ENCODE data around the gene OSER1. TPM values are rescaled to one million over a fixed set of nuclear protein-coding genes. Genes with fewer than 3 reads are reported as not detected.
"Not testable (repeated sequence)": the region's sequence is repeated elsewhere in the genome, so short reads cannot be mapped to it uniquely, and the experiment has no call there.

The OSER1 gene
- total RNA-seq, 1 experiment from 2014 or later, result 34.8 TPM

- Histone ChIP-seq H4K20me1 (ENCODE audit: low read length) (no peaks in the 10 kb centered on the region), H3K27me3 (ENCODE audit: low read length) (no peaks in the 10 kb centered on the region), H3K4me3 (ENCODE audit: low read length) (no peak overlapping the region), H2AFZ (ENCODE audit: low read length) (no peak overlapping the region), H3K27ac (ENCODE audit: low read length) (no peak overlapping the region), H3K9ac (ENCODE audit: low read length) (no peak overlapping the region), H3K36me3 (ENCODE audit: low read depth, low read length) (peaks cover 46% of the 10 kb centered on the region), H3K4me1 (ENCODE audit: insufficient read depth, low read length) (peaks cover 10% of the 10 kb centered on the region; the same call in 1 of the 2 replicates), H3K4me2 (ENCODE audit: low read length) (no peak overlapping the region), H3K9me3 (ENCODE audit: low read length) (no peaks in the 10 kb centered on the region), H3K79me2 (ENCODE audit: low read length) (peaks cover 26% of the 10 kb centered on the region), H3F3A (ENCODE audit: low read length, unreplicated experiment) (no peaks in the 10 kb centered on the region), H3K9me2 (replicated peaks; ENCODE audit: low read length) (no peaks in the 10 kb centered on the region)
- peak; percentile 49 for DNase-seq
- peak; percentile 70 for ATAC-seq
- BruUV-seq (replicated peaks), result no TSS peak
- intact Hi-C loops (cut with micrococcal nuclease), result no loop called here
- peak; percentile 56 for TF ChIP-seq CTCF (conservative IDR thresholded peaks at IDR 0.05; ENCODE audit: low read depth, low read length)
- TF ChIP-seq EZH2 (IDR thresholded peaks at IDR 0.05; ENCODE audit: low read length, unreplicated experiment), result no peak
- ChIA-PET POLR2A (ENCODE audit: unreplicated experiment) (interaction anchor here (0.5 to 1.1 kb wide), 2 partner anchors 9 to 377 kb away, joined by 3 read pairs; no protein-coding TSS in a partner anchor), CTCF (interaction anchor here (0.7 to 1.3 kb wide), 4 partner anchors 9 to 113 kb away, joined by 3 to 5 read pairs (median 4); no protein-coding TSS in a partner anchor)
Observed at GRCh38 chr20:44196271-44196670, 14.3 kb downstream of the OSER1 start.

GRCh38 chr20:44195605-44196004, 15.0 kb downstream of the OSER1 start:
- Histone ChIP-seq H3K27ac (ENCODE audit: low read length) (no peak overlapping the region), H3F3A (ENCODE audit: low read length, unreplicated experiment) (no peaks in the 10 kb centered on the region), H3K9me2 (replicated peaks; ENCODE audit: low read length) (no peaks in the 10 kb centered on the region), H3K4me3 (ENCODE audit: low read length) (no peak overlapping the region), H3K79me2 (ENCODE audit: low read length) (peaks cover 19% of the 10 kb centered on the region), H3K36me3 (ENCODE audit: low read depth, low read length) (peaks cover 39% of the 10 kb centered on the region), H2AFZ (ENCODE audit: low read length) (no peak overlapping the region), H3K9ac (ENCODE audit: low read length) (no peak overlapping the region), H3K27me3 (ENCODE audit: low read length) (no peaks in the 10 kb centered on the region), H3K4me2 (ENCODE audit: low read length) (no peak overlapping the region), H3K9me3 (ENCODE audit: low read length) (no peaks in the 10 kb centered on the region), H3K4me1 (ENCODE audit: insufficient read depth, low read length) (peaks cover 4% of the 10 kb centered on the region; the same call in 1 of the 2 replicates), H4K20me1 (ENCODE audit: low read length) (no peaks in the 10 kb centered on the region)
- ATAC-seq, result no peak
- TF ChIP-seq EZH2phosphoT487 (IDR thresholded peaks at IDR 0.05; ENCODE audit: borderline replicate concordance, low read length), result no peak
- no peak for TF ChIP-seq EZH2 (IDR thresholded peaks at IDR 0.05; ENCODE audit: low read length, unreplicated experiment)
- no peak for TF ChIP-seq CTCF (conservative IDR thresholded peaks at IDR 0.05; ENCODE audit: low read depth, low read length)
- DNase-seq, result no peak
- no TSS peak for BruUV-seq (replicated peaks)
- ChIA-PET POLR2A (ENCODE audit: unreplicated experiment) (interaction anchor here (0.5 to 1.1 kb wide), 2 partner anchors 8 to 45 kb away, joined by 3 to 4 read pairs; no protein-coding TSS in a partner anchor), CTCF (interaction anchor here (0.6 to 1.3 kb wide), 3 partner anchors 9 to 79 kb away, joined by 3 to 4 read pairs (median 4); no protein-coding TSS in a partner anchor)
- intact Hi-C loops (cut with micrococcal nuclease), result no loop called here

GRCh38 chr20:44193801-44194200, 16.8 kb downstream of the OSER1 start:
- Histone ChIP-seq H3K79me2 (ENCODE audit: low read length) (peaks cover 1% of the 10 kb centered on the region; the same call in 1 of the 2 replicates), H3K27ac (ENCODE audit: low read length) (no peak overlapping the region), H2AFZ (ENCODE audit: low read length) (no peak overlapping the region), H3K9me2 (replicated peaks; ENCODE audit: low read length) (no peaks in the 10 kb centered on the region), H3K4me2 (ENCODE audit: low read length) (no peak overlapping the region), H3K4me3 (ENCODE audit: low read length) (no peak overlapping the region), H3K9ac (ENCODE audit: low read length) (no peak overlapping the region), H3K36me3 (ENCODE audit: low read depth, low read length) (peaks cover 21% of the 10 kb centered on the region), H4K20me1 (ENCODE audit: low read length) (no peaks in the 10 kb centered on the region), H3K4me1 (ENCODE audit: insufficient read depth, low read length) (peaks cover 13% of the 10 kb centered on the region), H3K27me3 (ENCODE audit: low read length) (no peaks in the 10 kb centered on the region), H3F3A (ENCODE audit: low read length, unreplicated experiment) (no peaks in the 10 kb centered on the region), H3K9me3 (ENCODE audit: low read length) (no peaks in the 10 kb centered on the region)
- intact Hi-C loops (cut with micrococcal nuclease), result no loop called here
- TF ChIP-seq EZH2phosphoT487 (IDR thresholded peaks at IDR 0.05; ENCODE audit: borderline replicate concordance, low read length) (no peak), EZH2 (IDR thresholded peaks at IDR 0.05; ENCODE audit: low read length, unreplicated experiment) (no peak), CTCF (conservative IDR thresholded peaks at IDR 0.05; ENCODE audit: low read depth, low read length) (no peak)
- ChIA-PET POLR2A (ENCODE audit: unreplicated experiment) (no interaction called here), CTCF (no interaction called here)
- no TSS peak for BruUV-seq (replicated peaks)
- DNase-seq (no peak), ATAC-seq (no peak)

GRCh38 chr20:44191640-44192039, 18.9 kb downstream of the OSER1 start:
- H3K9me2 ChIP-seq (replicated peaks; ENCODE audit: low read length); H2AFZ ChIP-seq (ENCODE audit: low read length); BruUV-seq (replicated peaks); H3K36me3 ChIP-seq (ENCODE audit: low read depth, low read length); H3K79me2 ChIP-seq (ENCODE audit: low read length); H3K9ac ChIP-seq (ENCODE audit: low read length); H3K4me2 ChIP-seq (ENCODE audit: low read length); POLR2A ChIA-PET (ENCODE audit: unreplicated experiment); H3K4me3 ChIP-seq (ENCODE audit: low read length); DNase-seq; H3F3A ChIP-seq (ENCODE audit: low read length, unreplicated experiment); H3K9me3 ChIP-seq (ENCODE audit: low read length); intact Hi-C loops (cut with micrococcal nuclease); H3K27ac ChIP-seq (ENCODE audit: low read length); ATAC-seq; H4K20me1 ChIP-seq (ENCODE audit: low read length); H3K27me3 ChIP-seq (ENCODE audit: low read length): not testable (repeated sequence)
- CTCF ChIA-PET, result interaction anchor here (0.7 to 4.2 kb wide), 2 partner anchors 75 to 78 kb away, joined by 3 to 85 read pairs; no protein-coding TSS in a partner anchor
- H3K4me1 ChIP-seq (ENCODE audit: insufficient read depth, low read length), result peaks cover 34% of the 10 kb centered on the region
